Dendritic cell treated with granulocyte-macrophage colony-stimulating factor and Interleukin-4, amounts not matched to agents 40 ng/mL and 50 ng/mL, for 4 days (primary cell): ENCODE measurements around the gene ABCC1.
"Not testable (repeated sequence)": the region's sequence is repeated elsewhere in the genome, so short reads cannot be mapped to it uniquely, and the experiment has no call there.

Source experiments
- H3K27ac Mint-ChIP-seq: one replicate; pipeline ENCODE4 v1.8.0; 2022; ENCODE audit warnings: mild to moderate bottlenecking, mixed read lengths
- H3K27me3 Mint-ChIP-seq: one replicate; pipeline ENCODE4 v1.8.0; 2022; ENCODE audit warnings: mild to moderate bottlenecking, mixed read lengths
- H3K36me3 Mint-ChIP-seq: one replicate; pipeline ENCODE4 v1.8.0; 2022; ENCODE audit warnings: low read depth, mixed read lengths
- H3K4me1 Mint-ChIP-seq: one replicate; pipeline ENCODE4 v1.8.0; 2022; ENCODE audit warnings: low read depth, mixed read lengths
- H3K4me3 Mint-ChIP-seq: one replicate; pipeline ENCODE4 v1.8.0; 2022; ENCODE audit warnings: mild to moderate bottlenecking, moderate library complexity, mixed read lengths
- H3K9me3 Mint-ChIP-seq: one replicate; pipeline ENCODE4 v1.8.0; 2022; ENCODE audit warnings: mixed read lengths
- intact Hi-C: fragments of 100-400 bp; cut with micrococcal nuclease; formaldehyde crosslinking; loops from one replicate; pipeline ENCODE4 v1.15.0; 2022

Gene ABCC1

GRCh38 chr16:16181748-16182147 is 232.3 kb downstream of the ABCC1 start:
- H3K9me3 Mint-ChIP-seq, H3K27me3 Mint-ChIP-seq, H3K4me3 Mint-ChIP-seq, H3K36me3 Mint-ChIP-seq, H3K27ac Mint-ChIP-seq, H3K4me1 Mint-ChIP-seq, intact Hi-C loops: not testable (repeated sequence)

- no peak overlapping the region for H3K4me3 Mint-ChIP-seq
- no peaks in the 10 kb centered on the region for H3K4me1 Mint-ChIP-seq
- no peaks in the 10 kb centered on the region for H3K36me3 Mint-ChIP-seq
- H3K27ac Mint-ChIP-seq: no peak overlapping the region
- H3K9me3 Mint-ChIP-seq: no peaks in the 10 kb centered on the region
- no peaks in the 10 kb centered on the region for H3K27me3 Mint-ChIP-seq
- intact Hi-C loops: no loop called here
Observed at GRCh38 chr16:16182918-16183317, 233.5 kb downstream of the ABCC1 start.

GRCh38 chr16:16183562-16183961 is 234.1 kb downstream of the ABCC1 start:
- intact Hi-C loops: no loop called here
- Mint-ChIP-seq H3K4me3 (no peak overlapping the region), H3K36me3 (no peaks in the 10 kb centered on the region), H3K9me3 (no peaks in the 10 kb centered on the region), H3K27me3 (no peaks in the 10 kb centered on the region), H3K4me1 (no peaks in the 10 kb centered on the region), H3K27ac (no peak overlapping the region)

- Mint-ChIP-seq H3K27me3 (no peaks in the 10 kb centered on the region), H3K27ac (no peak overlapping the region), H3K36me3 (no peaks in the 10 kb centered on the region), H3K4me3 (no peak overlapping the region), H3K9me3 (no peaks in the 10 kb centered on the region), H3K4me1 (no peaks in the 10 kb centered on the region)
- intact Hi-C loops: no loop called here
Observed at GRCh38 chr16:16184594-16184993, 235.2 kb downstream of the ABCC1 start.

GRCh38 chr16:16185095-16185494 is 235.7 kb downstream of the ABCC1 start:
- Mint-ChIP-seq H3K9me3 (no peaks in the 10 kb centered on the region), H3K4me1 (no peaks in the 10 kb centered on the region), H3K27ac (no peak overlapping the region), H3K27me3 (no peaks in the 10 kb centered on the region), H3K36me3 (no peaks in the 10 kb centered on the region), H3K4me3 (no peak overlapping the region)
- intact Hi-C loops: no loop called here

- Mint-ChIP-seq H3K4me3 (no peak overlapping the region), H3K27ac (no peak overlapping the region), H3K9me3 (no peaks in the 10 kb centered on the region), H3K36me3 (no peaks in the 10 kb centered on the region), H3K4me1 (peaks cover 6% of the 10 kb centered on the region), H3K27me3 (no peaks in the 10 kb centered on the region)
- intact Hi-C loops: no loop called here
Observed at GRCh38 chr16:16186820-16187219, 237.4 kb downstream of the ABCC1 start.

GRCh38 chr16:16188827-16189226 is 239.4 kb downstream of the ABCC1 start:
- intact Hi-C loops: no loop called here

GRCh38 chr16:16189842-16190241 is 240.4 kb downstream of the ABCC1 start:
- Mint-ChIP-seq H3K4me1 (peaks cover 6% of the 10 kb centered on the region), H3K27me3 (no peaks in the 10 kb centered on the region), H3K27ac (no peak overlapping the region), H3K4me3 (no peak overlapping the region), H3K36me3 (no peaks in the 10 kb centered on the region), H3K9me3 (no peaks in the 10 kb centered on the region)
- intact Hi-C loops: loop anchor here (5.0 kb wide), 1 partner anchor 423 kb away; no protein-coding TSS in a partner anchor

More at GRCh38 chr16:16188827-16189226, 239.4 kb downstream of the ABCC1 start:
- H3K36me3 Mint-ChIP-seq: no peaks in the 10 kb centered on the region
- H3K4me3 Mint-ChIP-seq: no peak overlapping the region
- no peak overlapping the region for H3K27ac Mint-ChIP-seq
- H3K27me3 Mint-ChIP-seq: no peaks in the 10 kb centered on the region
- peaks cover 6% of the 10 kb centered on the region for H3K4me1 Mint-ChIP-seq
- H3K9me3 Mint-ChIP-seq: no peaks in the 10 kb centered on the region

- Mint-ChIP-seq H3K36me3 (no peaks in the 10 kb centered on the region), H3K9me3 (no peaks in the 10 kb centered on the region), H3K4me3 (no peak overlapping the region), H3K27me3 (no peaks in the 10 kb centered on the region), H3K27ac (no peak overlapping the region), H3K4me1 (peaks cover 6% of the 10 kb centered on the region)
- intact Hi-C loops: loop anchor here (5.0 kb wide), 1 partner anchor 423 kb away; no protein-coding TSS in a partner anchor
Observed at GRCh38 chr16:16190546-16190945, 241.1 kb downstream of the ABCC1 start.

GRCh38 chr16:16190966-16191365 is 241.6 kb downstream of the ABCC1 start:
- not testable (repeated sequence) for H3K27me3 Mint-ChIP-seq, H3K9me3 Mint-ChIP-seq, H3K27ac Mint-ChIP-seq, H3K4me1 Mint-ChIP-seq, H3K4me3 Mint-ChIP-seq, H3K36me3 Mint-ChIP-seq
- intact Hi-C loops: loop anchor here (5.0 kb wide), 1 partner anchor 424 kb away; no protein-coding TSS in a partner anchor

- Mint-ChIP-seq H3K27ac (no peak overlapping the region), H3K4me3 (no peak overlapping the region)
- intact Hi-C loops: loop anchor here (5.0 kb wide), 1 partner anchor 424 kb away; no protein-coding TSS in a partner anchor
Observed at GRCh38 chr16:16191493-16192167, 242.2 kb downstream of the ABCC1 start.

More at GRCh38 chr16:16191493-16192167, 242.2 kb downstream of the ABCC1 start:
- no peaks in the 10 kb centered on the region for H3K27me3 Mint-ChIP-seq
- H3K36me3 Mint-ChIP-seq: no peaks in the 10 kb centered on the region
- H3K9me3 Mint-ChIP-seq: no peaks in the 10 kb centered on the region
- H3K4me1 Mint-ChIP-seq: peaks cover 6% of the 10 kb centered on the region
